HepG2 (cell line): ENCODE measurements around the gene CLDN9. TPM values are rescaled to one million over a fixed set of nuclear protein-coding genes. Genes with fewer than 3 reads are reported as not detected.

ENCODE experiments used
- BHLHE40 ChIP-seq: IDR thresholded peaks from 2 replicates; pipeline ENCODE4 v1.6.1; 2011; ENCODE audit warnings: low read length, improper control_type of control experiment
- CHCHD3 ChIP-seq: sonication (generic); formaldehyde crosslinking; IDR thresholded peaks from 2 replicates; pipeline ENCODE4 v1.8.0; 2022; ENCODE audit warnings: mild to moderate bottlenecking, missing genetic modification reagents, moderate library complexity
- CHD4 ChIP-seq: fragments of 200-600 bp; sonication (generic); IDR thresholded peaks from 2 replicates; pipeline ENCODE4 v1.7.0; 2017; ENCODE audit warnings: mild to moderate bottlenecking, low read length, borderline replicate concordance
- GLI4 ChIP-seq: sonication (generic); formaldehyde crosslinking; IDR thresholded peaks from 2 replicates; pipeline ENCODE4 v1.5.1; 2020; ENCODE audit warnings: missing genetic modification reagents, mild to moderate bottlenecking, moderate library complexity, borderline replicate concordance
- GZF1 ChIP-seq: sonication (generic); formaldehyde crosslinking; IDR thresholded peaks from 2 replicates; pipeline ENCODE4 v1.5.1; 2020; ENCODE audit warnings: mild to moderate bottlenecking, missing genetic modification reagents
- IRF9 ChIP-seq: sonication (generic); formaldehyde crosslinking; IDR thresholded peaks from 2 replicates; pipeline ENCODE4 v1.8.0; 2022; ENCODE audit warnings: missing genetic modification reagents, mild to moderate bottlenecking, borderline replicate concordance
- NBN ChIP-seq: fragments of 450-650 bp; conservative IDR thresholded peaks from 2 replicates; pipeline ENCODE4 v1.6.1; 2017
- SOX13 ChIP-seq, 3 experiments: fragments of 450-650 bp in 1 of 3; sonication (generic) in 1 of 3; formaldehyde crosslinking in 1 of 3; IDR thresholded peaks in 2 of 3; conservative IDR thresholded peaks in 1 of 3; 2 replicates each; pipeline versions ENCODE4 v1.5.0 to v1.6.1; 2016 to 2020; ENCODE audit warnings: antibody characterized with exemption in 1 of 3, mild to moderate bottlenecking in 1 of 3, missing compliant biosample characterization in 1 of 3, missing genetic modification reagents in 1 of 3, moderate library complexity in 1 of 3
- ZBTB1 ChIP-seq: sonication (generic); formaldehyde crosslinking; IDR thresholded peaks from 2 replicates; pipeline ENCODE4 v1.4.0; 2020; ENCODE audit warnings: missing genetic modification reagents, borderline replicate concordance
- ZBTB3 ChIP-seq: sonication (generic); formaldehyde crosslinking; IDR thresholded peaks from 2 replicates; pipeline ENCODE4 v1.4.0; 2020; ENCODE audit warnings: low read depth, mild to moderate bottlenecking, moderate library complexity, missing genetic modification reagents, borderline replicate concordance
- ZFP36L2 ChIP-seq: sonication (generic); formaldehyde crosslinking; IDR thresholded peaks from 2 replicates; pipeline ENCODE4 v1.4.0; 2020; ENCODE audit warnings: missing genetic modification reagents
- ZFP41 ChIP-seq: sonication (generic); formaldehyde crosslinking; IDR thresholded peaks from 2 replicates; pipeline ENCODE4 v1.4.0; 2020; ENCODE audit warnings: mild to moderate bottlenecking, missing genetic modification reagents, borderline replicate concordance
- ZNF232 ChIP-seq: sonication (generic); formaldehyde crosslinking; IDR thresholded peaks from 2 replicates; pipeline ENCODE4 v1.4.0; 2020; ENCODE audit warnings: missing genetic modification reagents, borderline replicate concordance
- ZNF678 ChIP-seq: sonication (generic); formaldehyde crosslinking; IDR thresholded peaks from 2 replicates; pipeline ENCODE4 v1.4.0; 2020; ENCODE audit warnings: mild to moderate bottlenecking, missing genetic modification reagents
- ZNF713 ChIP-seq: sonication (generic); formaldehyde crosslinking; IDR thresholded peaks from 2 replicates; pipeline ENCODE4 v1.4.0; 2020; ENCODE audit warnings: mild to moderate bottlenecking, missing genetic modification reagents
- ZNF747 ChIP-seq: sonication (generic); formaldehyde crosslinking; IDR thresholded peaks from 2 replicates; pipeline ENCODE4 v1.8.1; 2023; ENCODE audit warnings: missing genetic modification reagents, mild to moderate bottlenecking, borderline replicate concordance
- ZNF790 ChIP-seq: sonication (generic); formaldehyde crosslinking; IDR thresholded peaks from 2 replicates; pipeline ENCODE4 v1.8.0; 2022; ENCODE audit warnings: missing genetic modification reagents, mild to moderate bottlenecking, borderline replicate concordance
- polyA plus RNA-seq, 8 experiments: library from polyadenylated mRNA; depleted of rRNA in 3 of 8; stranded (reverse) in 7 of 8; unstranded in 1 of 8; fragments of >200 nt; fragmentation: Illumina TruSeq in 4 of 8; extraction: Trizol in 4 of 8; gene quantifications; 2 replicates each; pipeline versions ENCODE4 v1.2.1 to v1.2.3, GENCODE V29; 2011 to 2016; ENCODE audit warnings: low read depth in 4 of 8, missing spikeins in 1 of 8, mixed read lengths in 1 of 8; ENCODE audit not compliant: insufficient read depth in 1 of 8
- total RNA-seq, 5 experiments: library from RNA; depleted of rRNA; stranded (reverse); fragments of >200 nt; fragmentation: Illumina TruSeq; extraction: Trizol; gene quantifications; 2 replicates each; pipeline ENCODE4 v1.2.3, GENCODE V29; 2016; ENCODE audit warnings: low read depth in 1 of 5
- TF ChIP-seq, protein P1 (sequence below): sonication (generic); formaldehyde crosslinking; IDR thresholded peaks from 2 replicates; pipeline ENCODE4 v1.4.0; 2020; ENCODE audit warnings: mild to moderate bottlenecking, missing genetic modification reagents
- TF ChIP-seq, protein P2 (sequence below): sonication (generic); formaldehyde crosslinking; IDR thresholded peaks from 2 replicates; pipeline ENCODE4 v1.8.0; 2022; ENCODE audit warnings: missing genetic modification reagents, mild to moderate bottlenecking, inconsistent platforms, borderline replicate concordance
- TF ChIP-seq, protein P3 (sequence below): sonication (generic); formaldehyde crosslinking; IDR thresholded peaks from 2 replicates; pipeline ENCODE4 v1.8.0; 2022; ENCODE audit warnings: mild to moderate bottlenecking, missing genetic modification reagents, borderline replicate concordance
- TF ChIP-seq, protein P4 (sequence below): IDR thresholded peaks from 2 replicates; pipeline ENCODE4 v1.6.1; 2016; ENCODE audit warnings: missing compliant biosample characterization, missing genetic modification reagents, borderline replicate concordance
- TF ChIP-seq, protein P5 (sequence below): sonication (generic); formaldehyde crosslinking; IDR thresholded peaks from 2 replicates; pipeline ENCODE4 v1.4.0; 2020; ENCODE audit warnings: missing genetic modification reagents

Gene CLDN9
- total and polyA plus RNA-seq, 2 of the 13 experiments (the other 11 are each of a cell fraction or from before 2014, with no cell fraction given) = 0.15 to 0.26 TPM

GRCh38 chr16:3038256-3038655 lies 25.5 kb downstream of the CLDN9 start (continued):
- TF ChIP-seq GZF1 (CRISPR knock-in tag) (no peak), ZBTB3 (CRISPR knock-in tag) (no peak), BHLHE40 (peak; percentile 9; the same call in 1 of the 2 replicates), ZBTB1 (CRISPR knock-in tag) (no peak), CHD4 (no peak), IRF9 (CRISPR knock-in tag) (no peak), ZFP41 (CRISPR knock-in tag) (no peak), CHCHD3 (CRISPR knock-in tag) (no peak), ZNF232 (no peak), ZNF713 (no peak), ZNF747 (CRISPR knock-in tag) (no peak), SOX13 (IDR thresholded peaks at IDR 0.05) (peak; percentile 65; the same call in 1 of the 2 replicates), SOX13 (CRISPR knock-in tag; conservative IDR thresholded peaks at IDR 0.05 in 1 of 2, IDR thresholded peaks at IDR 0.05 in 1 of 2) (peak in 1 of 2 experiments; percentile 88; a peak in 2 of 4 replicates), ZNF678 (no peak), ZNF790 (CRISPR knock-in tag) (no peak), GLI4 (no peak), ZFP36L2 (CRISPR knock-in tag) (no peak), NBN (no peak)
- TF ChIP-seq, protein P1, sequence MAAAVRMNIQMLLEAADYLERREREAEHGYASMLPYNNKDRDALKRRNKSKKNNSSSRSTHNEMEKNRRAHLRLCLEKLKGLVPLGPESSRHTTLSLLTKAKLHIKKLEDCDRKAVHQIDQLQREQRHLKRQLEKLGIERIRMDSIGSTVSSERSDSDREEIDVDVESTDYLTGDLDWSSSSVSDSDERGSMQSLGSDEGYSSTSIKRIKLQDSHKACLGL = no peak
- TF ChIP-seq, protein P2, sequence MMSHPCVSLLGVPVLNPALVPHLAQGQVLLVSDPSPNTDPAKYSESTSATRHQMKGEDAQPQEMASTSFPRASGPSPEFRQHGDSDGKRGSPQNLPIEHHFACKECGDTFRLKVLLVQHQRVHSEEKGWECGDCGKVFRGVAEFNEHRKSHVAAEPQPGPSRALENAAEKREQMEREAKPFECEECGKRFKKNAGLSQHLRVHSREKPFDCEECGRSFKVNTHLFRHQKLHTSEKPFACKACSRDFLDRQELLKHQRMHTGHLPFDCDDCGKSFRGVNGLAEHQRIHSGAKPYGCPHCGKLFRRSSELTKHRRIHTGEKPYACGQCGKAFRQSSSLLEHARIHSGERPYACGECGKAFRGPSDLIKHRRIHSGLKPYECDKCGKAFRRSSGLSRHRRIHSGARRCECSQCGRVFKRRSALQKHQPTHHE (CRISPR knock-in tag) = no peak
- TF ChIP-seq, protein P3, sequence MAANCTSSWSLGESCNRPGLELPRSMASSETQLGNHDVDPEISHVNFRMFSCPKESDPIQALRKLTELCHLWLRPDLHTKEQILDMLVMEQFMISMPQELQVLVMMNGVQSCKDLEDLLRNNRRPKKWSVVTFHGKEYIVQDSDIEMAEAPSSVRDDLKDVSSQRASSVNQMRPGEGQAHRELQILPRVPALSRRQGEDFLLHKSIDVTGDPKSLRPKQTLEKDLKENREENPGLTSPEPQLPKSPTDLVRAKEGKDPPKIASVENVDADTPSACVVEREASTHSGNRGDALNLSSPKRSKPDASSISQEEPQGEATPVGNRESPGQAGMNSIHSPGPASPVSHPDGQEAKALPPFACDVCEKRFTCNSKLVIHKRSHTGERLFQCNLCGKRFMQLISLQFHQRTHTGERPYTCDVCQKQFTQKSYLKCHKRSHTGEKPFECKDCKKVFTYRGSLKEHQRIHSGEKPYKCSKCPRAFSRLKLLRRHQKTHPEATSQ (CRISPR knock-in tag) = no peak
- TF ChIP-seq, protein P4, sequence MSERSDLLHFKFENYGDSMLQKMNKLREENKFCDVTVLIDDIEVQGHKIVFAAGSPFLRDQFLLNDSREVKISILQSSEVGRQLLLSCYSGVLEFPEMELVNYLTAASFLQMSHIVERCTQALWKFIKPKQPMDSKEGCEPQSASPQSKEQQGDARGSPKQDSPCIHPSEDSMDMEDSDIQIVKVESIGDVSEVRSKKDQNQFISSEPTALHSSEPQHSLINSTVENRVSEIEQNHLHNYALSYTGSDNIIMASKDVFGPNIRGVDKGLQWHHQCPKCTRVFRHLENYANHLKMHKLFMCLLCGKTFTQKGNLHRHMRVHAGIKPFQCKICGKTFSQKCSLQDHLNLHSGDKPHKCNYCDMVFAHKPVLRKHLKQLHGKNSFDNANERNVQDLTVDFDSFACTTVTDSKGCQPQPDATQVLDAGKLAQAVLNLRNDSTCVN (CRISPR knock-in tag) = no peak
- TF ChIP-seq, protein P5, sequence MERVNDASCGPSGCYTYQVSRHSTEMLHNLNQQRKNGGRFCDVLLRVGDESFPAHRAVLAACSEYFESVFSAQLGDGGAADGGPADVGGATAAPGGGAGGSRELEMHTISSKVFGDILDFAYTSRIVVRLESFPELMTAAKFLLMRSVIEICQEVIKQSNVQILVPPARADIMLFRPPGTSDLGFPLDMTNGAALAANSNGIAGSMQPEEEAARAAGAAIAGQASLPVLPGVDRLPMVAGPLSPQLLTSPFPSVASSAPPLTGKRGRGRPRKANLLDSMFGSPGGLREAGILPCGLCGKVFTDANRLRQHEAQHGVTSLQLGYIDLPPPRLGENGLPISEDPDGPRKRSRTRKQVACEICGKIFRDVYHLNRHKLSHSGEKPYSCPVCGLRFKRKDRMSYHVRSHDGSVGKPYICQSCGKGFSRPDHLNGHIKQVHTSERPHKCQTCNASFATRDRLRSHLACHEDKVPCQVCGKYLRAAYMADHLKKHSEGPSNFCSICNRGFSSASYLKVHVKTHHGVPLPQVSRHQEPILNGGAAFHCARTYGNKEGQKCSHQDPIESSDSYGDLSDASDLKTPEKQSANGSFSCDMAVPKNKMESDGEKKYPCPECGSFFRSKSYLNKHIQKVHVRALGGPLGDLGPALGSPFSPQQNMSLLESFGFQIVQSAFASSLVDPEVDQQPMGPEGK = no peak
